Measurements from ENCODE around the gene ACAD8.

The ACAD8 gene

DNA sequence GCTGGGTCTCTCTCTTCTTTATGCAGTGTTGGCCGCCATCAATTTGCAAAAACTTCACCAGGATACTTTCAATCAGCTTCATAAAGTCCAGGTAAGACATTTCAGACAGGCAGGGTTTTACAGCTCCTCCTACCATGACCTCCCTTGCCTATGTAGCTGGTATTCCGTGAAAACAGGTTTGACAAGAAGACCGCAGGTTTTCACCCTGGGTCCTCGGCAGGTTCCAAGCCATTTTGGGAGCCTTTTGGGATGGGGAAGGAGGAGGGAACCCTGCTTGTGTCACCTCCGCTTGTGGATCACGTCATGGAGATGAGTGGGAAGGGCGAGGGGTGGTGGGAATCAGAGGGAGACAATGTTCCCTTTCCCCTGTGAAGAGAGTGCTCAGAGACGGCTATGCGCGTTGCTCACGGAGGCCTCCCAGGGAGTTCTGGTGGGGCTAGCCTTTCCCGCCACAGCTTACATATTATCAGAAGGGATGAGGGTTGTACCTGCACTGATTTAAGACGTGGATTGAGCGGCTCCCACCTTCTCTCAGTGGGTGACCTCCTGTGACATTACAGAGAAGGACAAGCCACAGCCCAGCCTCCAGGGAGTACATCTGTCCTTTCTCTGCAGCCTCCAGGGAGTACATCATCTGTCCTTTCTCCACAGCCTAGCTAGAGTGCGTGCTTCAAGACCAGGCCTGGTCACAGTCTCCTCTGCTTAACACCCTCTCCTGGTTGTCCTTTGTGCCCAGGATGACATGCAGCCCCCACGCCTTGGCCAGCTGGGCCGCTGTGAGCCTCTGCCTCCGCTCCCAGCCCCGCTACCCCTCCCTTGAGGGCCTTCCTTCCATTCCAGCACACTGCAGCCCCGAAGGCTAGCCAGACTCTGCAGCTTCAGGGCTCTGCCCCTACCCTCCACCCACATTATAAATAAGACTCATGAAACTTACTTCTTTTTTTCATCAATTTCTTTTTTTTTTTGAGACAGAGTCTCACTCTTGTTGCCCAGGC lies 40.0 kb downstream of the ACAD8 start:
- no peak for DNase-seq

DNA sequence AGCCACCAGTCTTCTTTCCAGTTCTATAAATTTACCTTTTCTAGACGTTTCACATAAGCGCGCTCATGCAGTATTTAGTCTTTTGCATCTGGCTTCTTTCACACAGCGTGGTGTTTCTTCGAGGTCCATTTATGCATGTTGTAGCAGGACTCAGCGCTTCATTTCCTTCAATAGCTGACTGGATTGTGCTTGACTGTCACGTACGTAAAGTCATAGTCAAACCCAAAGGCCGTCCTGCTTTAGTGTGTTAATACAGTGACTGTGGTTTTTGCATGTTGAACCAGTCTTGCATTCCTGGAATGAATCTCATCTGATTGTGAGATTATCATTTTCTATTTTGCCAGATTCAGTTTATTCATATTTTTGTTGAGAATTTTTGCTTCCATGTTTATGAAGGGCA lies 41.3 kb downstream of the ACAD8 start:
- no peak for DNase-seq

DNA sequence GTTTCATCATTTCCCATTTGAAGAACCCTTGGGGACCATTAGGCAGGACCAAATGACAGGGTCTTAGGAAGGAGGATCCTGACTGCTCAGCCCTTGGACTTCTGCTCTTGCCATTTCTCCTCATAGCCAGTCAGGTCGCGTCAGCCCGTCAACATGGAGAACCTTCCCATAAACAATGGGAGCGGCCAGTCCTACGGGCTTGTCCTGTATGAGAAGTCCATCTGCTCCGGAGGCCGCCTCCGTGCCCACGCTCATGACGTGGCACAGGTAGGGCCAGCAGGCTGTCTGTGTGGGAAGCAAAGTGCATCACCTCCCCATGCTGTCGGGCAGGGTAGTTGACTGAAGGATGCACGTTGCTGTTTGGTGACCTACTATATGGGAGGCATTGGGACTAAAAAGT lies 58.9 kb downstream of the ACAD8 start:
- DNase-seq, result no peak

GRCh38 chr11:134312807-134313206 lies 59.4 kb downstream of the ACAD8 start:
- DNase-seq, result no peak

GRCh38 chr11:134313379-134313778 lies 60.0 kb downstream of the ACAD8 start:
- no peak for DNase-seq

DNA sequence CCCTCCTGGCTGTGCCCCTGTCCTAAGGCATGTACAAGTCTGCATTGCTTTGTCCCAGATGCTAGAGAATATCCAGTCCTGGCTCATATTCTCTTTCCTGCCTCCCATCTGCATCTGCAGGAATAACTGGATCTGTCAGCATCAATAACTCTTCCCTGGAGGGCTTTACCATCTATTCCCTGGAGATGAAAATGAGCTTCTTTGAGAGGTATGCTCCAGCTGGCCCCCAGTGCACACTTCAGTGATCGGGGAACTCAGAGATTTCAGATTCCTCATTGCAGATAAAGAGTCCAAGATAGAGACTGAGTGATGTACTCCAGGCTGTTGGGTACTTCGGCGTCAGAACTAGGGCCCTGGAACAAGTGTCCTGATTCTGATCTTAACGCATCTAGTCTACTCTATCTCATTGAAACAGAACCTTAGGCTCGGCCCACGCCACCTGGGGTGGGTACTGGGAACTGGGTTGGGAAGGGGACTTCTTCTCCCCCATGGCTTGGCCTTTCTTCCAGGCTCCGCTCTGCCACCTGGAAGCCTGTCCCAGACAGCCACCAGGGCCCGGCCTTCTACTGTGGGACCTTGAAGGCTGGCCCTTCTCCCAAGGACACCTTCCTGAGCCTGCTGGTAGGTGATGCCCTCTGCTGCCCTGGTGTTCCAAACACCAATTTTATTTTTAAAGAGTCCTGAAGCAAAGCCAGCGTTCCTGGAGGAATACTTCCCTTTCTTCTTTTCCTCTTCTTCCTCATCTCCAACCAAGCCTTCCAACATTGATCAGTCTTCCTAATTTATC lies 60.6 kb downstream of the ACAD8 start:
- no peak for DNase-seq

Data from amniotic stem cell (primary cell).